D341Med (cell line): ENCODE measurements around the gene SERPINA4.
"Not testable (repeated sequence)": the region's sequence is repeated elsewhere in the genome, so short reads cannot be mapped to it uniquely, and the experiment has no call there.

ENCODE experiments used
- DNase-seq: peaks from one replicate; pipeline ENCODE4 v3.0.0; 2012; ENCODE audit warnings: low spot score

SERPINA4 gene

GRCh38 chr14:94569381-94570001, 8.2 kb downstream of the SERPINA4 start:
- DNase-seq = no peak

DNA sequence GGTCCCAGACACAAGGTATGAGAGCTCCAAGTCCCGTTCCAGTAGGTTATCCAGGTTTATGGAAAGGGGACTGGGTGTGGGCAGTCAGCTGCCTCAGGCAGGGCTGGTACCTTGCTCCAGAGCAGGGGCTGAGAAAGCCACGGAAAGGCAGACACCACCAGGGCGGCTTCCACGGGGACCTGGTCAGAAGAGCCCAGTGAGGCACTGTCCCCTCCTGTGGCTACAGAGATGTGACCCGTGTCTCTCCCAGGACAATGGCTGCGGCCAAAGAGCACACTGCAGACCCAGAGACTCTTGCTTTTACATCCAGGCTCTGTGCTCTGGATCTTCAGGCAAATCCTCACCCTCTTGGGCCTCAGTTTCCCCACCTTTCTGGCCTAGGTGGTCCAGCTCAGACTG, 8.8 kb downstream of the SERPINA4 start:
- DNase-seq = no peak

- DNase-seq = no peak
These were observed 9.2 kb downstream of the SERPINA4 start for GRCh38 chr14:94570440-94570839.

GRCh38 chr14:94571395-94571794, 10.2 kb downstream of the SERPINA4 start:
- no peak for DNase-seq

DNA sequence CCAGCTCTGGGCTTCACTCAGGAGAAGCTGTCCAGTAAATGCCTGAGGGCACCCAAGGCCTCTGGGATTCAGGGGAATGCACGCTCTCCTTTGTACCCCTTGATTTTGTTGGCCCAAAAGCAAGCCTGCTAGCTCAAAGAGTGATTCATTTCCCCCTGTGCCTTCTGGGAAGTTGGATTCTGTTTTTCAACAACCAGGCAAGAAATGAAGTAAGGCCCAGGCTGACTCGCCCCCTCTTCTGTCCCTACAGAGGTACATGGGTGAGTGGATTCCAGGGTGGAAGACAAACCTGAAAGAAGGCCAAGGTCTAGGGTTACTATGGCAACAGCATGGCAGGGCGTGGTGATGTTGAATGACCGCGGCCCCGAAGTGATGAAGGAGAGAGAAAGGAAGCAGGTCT, 10.7 kb downstream of the SERPINA4 start:
- DNase-seq = no peak

DNA sequence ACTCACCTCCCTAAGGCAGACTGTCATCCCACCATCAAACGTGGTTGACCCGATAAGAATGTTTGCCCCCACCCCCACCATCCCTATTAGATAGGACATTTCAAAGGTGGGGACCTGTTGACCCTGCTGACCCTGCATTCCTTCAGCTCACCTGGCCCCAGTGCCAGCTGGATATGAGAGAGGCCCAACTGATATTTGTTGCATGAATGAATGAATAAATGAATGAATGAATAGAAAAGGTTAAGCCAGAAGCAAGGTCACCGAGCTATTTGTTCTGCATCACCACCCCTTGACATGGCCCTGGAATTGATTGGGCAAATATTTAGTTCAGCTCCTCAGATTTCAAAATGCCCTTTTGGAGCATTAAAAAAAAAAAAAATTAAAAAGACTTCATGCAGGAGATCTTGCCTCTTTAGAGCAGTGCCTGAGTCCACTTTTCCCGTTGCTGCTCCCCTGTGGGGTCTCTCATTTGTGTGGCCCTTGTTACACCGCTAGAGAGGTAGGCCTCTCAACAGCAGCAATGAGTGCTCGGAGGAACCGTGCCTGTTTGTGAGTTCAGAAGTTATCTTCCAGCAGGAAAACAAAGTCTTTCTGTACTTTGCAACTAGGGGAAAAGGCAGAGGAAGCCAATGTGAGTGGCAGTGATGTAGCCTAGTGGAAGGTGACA, 11.5 kb downstream of the SERPINA4 start:
- DNase-seq = no peak

DNA sequence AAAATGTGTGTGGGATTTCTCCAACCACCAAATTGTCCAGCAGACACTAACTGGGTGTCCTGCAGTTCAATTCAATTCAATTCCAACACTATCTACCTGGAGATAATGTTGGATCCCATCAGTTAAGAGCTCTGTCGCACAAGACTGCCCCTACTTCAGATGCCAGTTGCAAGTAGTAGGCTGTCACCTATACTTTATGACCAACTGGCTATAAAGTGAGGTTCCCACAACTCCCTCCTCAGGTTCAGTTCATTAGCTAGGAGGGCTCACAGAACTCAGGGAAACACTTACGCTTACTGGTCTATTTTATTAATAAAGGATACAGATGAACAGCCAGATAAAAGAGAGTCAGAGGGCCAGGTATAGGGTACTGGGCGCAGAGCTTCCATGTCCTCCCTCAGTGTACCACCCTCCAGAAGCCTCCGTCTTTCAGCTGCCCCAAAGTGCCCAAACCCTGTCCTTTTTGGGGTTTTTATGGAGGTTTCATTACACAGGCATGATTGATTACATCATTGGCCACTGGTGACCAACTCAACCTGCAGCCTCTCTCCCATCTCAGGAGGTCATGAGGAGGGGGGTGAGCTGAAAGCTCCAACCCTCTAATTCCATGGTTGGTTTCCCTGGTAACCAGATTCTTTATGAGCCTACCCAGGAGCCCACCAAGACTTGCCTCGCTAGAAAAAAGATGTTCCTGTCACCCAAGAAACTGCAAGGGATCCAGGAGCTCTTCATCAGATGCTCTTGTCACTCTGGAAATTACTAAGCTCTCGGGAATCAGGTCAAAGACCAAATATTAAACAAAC, 12.4 kb downstream of the SERPINA4 start:
- DNase-seq = no peak

GRCh38 chr14:94574336-94574735, 13.1 kb downstream of the SERPINA4 start:
- DNase-seq = no peak

- DNase-seq = no peak
These were observed 14.7 kb downstream of the SERPINA4 start for GRCh38 chr14:94575730-94576585.

- DNase-seq = not testable (repeated sequence)
These were observed 16.2 kb downstream of the SERPINA4 start for GRCh38 chr14:94577472-94577871.

DNA sequence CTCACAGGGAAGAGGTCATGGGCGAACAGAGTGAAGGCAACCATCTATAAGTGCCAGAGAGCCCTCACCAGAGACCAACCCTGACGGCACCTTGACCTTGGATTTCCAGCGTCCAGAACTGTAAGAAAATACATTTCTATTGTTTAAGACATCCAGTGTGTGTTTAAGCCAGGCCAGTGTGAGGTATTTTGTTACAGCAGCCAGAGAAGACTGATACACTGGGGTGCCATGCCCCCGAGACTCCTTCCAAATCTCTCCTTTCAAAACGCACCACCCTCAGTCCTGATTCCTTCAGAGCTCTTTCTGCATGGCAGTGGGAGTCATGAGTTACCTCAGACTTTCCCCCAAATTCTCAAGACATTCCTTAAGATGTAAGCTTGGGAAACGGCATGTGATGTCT, 17.5 kb downstream of the SERPINA4 start:
- DNase-seq = no peak

DNA sequence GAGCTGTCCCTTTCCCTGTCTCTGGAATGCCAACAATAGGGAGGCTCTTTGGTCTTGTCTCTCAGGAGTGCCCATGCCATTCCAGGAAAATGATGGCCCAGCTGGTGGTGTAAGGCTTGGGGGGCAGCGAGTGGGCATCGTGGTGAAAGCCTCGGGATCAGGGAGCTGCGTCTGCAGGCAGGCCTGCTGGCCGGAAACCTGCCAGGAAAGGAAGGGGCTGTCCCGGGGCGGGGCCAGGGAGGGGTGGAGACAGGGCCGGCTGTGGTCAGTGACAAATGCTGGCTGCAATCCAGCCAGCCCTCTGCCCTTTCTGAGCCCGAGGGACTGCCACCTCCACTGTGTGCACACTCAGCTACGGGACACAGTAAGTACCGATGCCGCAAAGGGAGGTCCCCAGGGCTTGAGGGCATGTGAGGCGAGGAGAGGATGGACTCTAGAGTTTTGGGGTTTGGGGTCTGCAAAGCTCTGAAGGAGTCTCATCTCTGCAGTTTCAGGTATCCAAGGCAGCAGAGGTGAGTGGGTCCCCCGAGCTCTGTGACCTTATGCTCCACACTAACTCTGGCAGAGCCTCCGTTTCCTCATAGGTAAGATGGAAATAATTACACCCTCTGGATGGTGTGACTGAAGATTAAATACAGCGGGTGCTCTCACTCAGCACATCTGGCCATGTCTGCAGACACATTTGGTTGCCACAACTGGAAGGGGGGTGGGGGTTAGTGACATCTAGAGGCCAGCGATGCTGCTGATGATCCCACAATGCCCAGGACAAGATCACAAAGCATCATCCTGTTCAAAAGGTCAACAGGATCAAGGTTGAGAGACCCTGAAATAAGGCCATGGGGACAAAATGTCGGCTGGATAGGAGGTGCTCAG, 20.1 kb downstream of the SERPINA4 start, which contains the start of gene SERPINA5:
TSS of gene SERPINA5 (plus strand) at position 300 of the 873 bp plus-strand sequence. CDS start 5,937 bp downstream, outside the sequence.
- no peak for DNase-seq

DNA sequence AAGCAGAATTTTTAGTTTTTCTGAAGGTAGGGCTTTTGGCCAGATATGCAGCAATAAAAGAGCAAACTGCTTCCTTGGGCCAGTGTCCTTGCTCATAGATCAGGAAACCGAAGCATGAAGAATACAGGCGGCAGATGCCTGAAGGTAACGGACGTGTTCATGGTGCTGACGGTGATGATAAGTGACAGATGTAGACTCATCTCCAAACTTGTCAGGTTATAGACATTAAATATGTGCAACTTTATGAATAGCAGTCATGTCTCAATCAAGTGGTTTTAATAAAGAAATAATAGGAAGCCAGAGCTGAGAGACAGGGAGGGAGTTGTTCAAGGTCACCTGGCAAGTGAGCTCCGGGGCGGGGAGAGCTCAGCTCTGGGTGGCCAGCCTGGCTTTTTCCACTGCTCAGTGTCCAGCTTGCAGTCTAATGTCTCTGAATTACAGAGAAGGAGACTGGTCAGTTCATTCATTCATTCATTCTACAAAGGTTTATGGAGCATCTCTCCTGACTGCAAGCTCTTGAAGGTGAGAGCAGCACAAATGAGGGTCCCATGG, 21.0 kb downstream of the SERPINA4 start:
- DNase-seq = no peak

GRCh38 chr14:94582851-94583250, 21.6 kb downstream of the SERPINA4 start:
- no peak for DNase-seq

DNA sequence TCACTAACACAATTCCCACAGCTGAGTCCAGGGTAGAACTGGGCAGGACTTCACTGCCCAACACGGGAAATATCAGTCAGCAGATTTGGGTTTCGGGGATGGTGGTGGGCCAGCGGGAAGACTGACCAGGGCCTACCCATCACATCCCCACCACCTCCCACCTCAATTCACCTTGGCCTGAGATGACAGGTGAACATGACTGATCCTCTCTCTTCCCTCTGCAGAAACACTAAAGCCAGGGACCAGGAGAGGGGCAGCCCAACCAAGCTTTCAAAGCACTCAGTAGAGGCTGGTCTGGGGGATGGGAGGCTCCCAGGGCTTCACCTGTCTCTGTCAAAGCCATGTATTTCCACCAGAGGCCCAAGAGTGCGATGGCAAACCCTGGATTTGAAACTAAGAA, 22.3 kb downstream of the SERPINA4 start:
- DNase-seq = no peak

GRCh38 chr14:94584591-94585280, 23.5 kb downstream of the SERPINA4 start:
- DNase-seq = no peak

DNA sequence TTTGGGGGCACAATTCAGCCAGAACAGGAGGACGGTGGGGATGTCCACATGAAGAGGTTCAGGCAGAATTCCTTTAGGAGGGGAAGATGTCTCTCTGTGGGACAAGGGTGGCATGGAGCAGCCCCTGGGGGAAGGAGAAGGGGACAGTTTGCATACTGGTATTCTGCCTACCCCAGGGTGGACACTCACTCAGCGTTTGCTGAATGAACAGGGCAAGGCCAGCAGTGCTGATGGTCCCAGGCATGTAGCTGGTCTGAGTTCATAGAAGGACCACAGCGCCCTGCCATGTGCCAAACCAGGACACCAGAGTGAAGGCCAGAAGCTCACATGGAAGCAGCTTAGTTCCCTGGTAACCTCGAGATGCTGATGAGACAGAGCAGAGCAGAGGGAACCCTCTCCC, 25.4 kb downstream of the SERPINA4 start:
- no peak for DNase-seq

DNA sequence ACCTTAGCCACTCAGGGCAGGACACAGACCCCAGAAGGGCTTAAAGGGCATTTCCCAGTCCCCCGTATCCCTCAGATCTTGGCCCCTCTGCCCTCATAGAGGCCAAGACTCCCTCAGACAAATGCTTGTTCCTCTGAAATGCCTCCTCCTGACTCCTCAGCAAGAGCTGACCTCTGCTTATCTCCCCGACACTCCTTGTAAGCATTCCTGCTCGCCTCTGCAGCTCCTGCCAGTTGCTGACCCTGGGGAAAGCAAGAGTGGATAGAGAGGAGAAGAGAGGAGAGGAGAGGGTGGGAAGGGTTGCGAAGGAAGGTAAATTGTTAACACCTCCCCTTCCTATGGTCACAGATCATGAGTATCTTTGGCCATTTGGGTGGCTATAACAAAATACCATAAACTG, 27.1 kb downstream of the SERPINA4 start:
- DNase-seq = no peak

DNA sequence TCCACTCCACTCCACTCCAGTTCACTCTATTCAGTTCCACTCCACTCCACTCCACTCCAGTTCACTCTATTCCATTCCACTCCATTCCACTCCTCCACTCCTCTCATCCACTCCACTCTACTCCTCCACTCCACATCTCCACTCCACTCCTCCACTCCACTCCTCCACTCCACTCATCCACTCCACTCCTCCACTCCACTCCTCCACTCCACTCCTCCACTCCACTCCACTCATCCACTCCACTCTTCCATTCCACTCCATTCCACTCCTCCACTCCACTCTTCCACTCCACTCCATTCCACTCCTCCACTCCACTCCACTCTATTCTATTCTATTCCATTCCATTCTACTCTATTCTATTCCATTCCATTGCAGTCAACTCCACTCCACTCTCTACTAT, 29.8 kb downstream of the SERPINA4 start:
- no peak for DNase-seq

GRCh38 chr14:94591871-94592270, 30.6 kb downstream of the SERPINA4 start:
- DNase-seq = no peak
